Gastroesophageal sphincter (tissue), 3 donors: ENCODE results near the gene SYPL1.

Experiments
- CTCF ChIP-seq, 4 experiments: fragments of 200-600 bp in 2 of 4; fragments of 450-650 bp in 2 of 4; sonication (generic) in 1 of 4; IDR thresholded peaks; one replicate each; pipeline ENCODE4 v1.5.1; 2017 to 2019; ENCODE audit warnings: antibody characterized with exemption in 4 of 4, mild to moderate bottlenecking in 2 of 4, moderate library complexity in 2 of 4
- POLR2A ChIP-seq, 2 donors: fragments of 450-650 bp; IDR thresholded peaks; one replicate each; pipeline ENCODE4 v1.6.1; 2017; ENCODE audit warnings: antibody characterized with exemption in 2 of 2, mild to moderate bottlenecking in 2 of 2, moderate library complexity in 1 of 2
- POLR2AphosphoS5 ChIP-seq: sonication (generic); formaldehyde crosslinking; IDR thresholded peaks from one replicate; pipeline ENCODE4 v1.6.1; 2017; ENCODE audit warnings: antibody characterized with exemption

DNA sequence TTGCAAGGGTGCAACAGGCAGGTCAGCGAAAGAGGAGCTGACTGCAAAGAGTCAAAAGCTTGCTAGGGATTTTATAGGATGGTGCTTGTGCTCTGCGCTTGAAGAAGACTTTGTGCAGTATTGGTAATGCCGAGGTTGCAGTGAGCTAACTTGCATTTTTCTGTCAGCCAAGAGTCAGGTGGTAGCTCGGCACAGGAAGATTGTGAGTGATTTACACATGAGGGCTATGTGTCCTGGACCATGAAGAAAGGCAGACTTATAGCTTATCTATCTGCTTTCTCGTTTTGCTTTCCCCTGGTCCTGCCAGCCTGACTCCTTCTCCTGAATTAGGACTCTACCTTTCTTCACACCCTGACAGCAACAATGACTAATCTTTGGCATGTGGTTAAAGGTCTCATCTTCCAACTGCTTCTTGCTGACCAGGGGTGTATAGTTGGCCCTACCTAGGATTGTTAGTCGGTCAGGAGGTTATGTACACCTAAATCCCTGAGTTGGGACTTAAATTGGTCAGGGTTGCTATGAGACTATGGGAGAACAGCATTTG lies 4.1 kb upstream of the SYPL1 start:
- TF ChIP-seq CTCF (IDR thresholded peaks at IDR 0.05): no peak
- TF ChIP-seq POLR2A (IDR thresholded peaks at IDR 0.05): no peak
- no peak for TF ChIP-seq POLR2AphosphoS5
